ENCODE measurements around the gene SMOC2.
"Not testable (repeated sequence)": the region's sequence is repeated elsewhere in the genome, so short reads cannot be mapped to it uniquely, and the experiment has no call there.

The SMOC2 gene

DNA sequence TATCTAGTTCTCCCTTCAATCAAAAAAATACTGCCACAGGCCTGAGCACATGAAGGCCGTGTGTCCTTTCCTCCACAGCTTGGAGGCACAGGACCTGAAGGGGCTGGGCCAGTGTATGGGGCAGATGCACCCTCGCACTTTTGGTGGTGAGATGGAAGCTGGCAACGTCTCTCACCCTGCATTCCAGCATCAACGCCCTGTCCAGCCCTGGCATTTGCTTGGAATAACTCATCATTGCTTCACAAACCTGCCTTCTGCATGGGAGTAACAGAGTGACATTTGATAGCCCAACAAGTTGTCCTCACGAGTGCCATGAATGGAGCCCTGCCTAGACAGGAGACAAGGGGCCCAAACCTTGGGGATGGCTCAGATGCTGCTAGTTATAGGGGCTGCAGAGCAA is 257.9 kb downstream of the SMOC2 start:
- H3K4me3 ChIP-seq, result no peak overlapping the region
- no peak overlapping the region for H3K9ac ChIP-seq (ENCODE audit: insufficient read length)
- no peak for DNase-seq (ENCODE audit: low read depth, low spot score)
- H3K9me3 ChIP-seq (ENCODE audit: low read depth, low read length), result no peaks in the 10 kb centered on the region
- no peak for TF ChIP-seq POLR2AphosphoS5 (IDR thresholded peaks at IDR 0.05; ENCODE audit: borderline replicate concordance, low read depth, low read length)
- H3K36me3 ChIP-seq (ENCODE audit: insufficient read depth, low read length), result no peaks in the 10 kb centered on the region
- no peak overlapping the region for H3K27ac ChIP-seq

DNA sequence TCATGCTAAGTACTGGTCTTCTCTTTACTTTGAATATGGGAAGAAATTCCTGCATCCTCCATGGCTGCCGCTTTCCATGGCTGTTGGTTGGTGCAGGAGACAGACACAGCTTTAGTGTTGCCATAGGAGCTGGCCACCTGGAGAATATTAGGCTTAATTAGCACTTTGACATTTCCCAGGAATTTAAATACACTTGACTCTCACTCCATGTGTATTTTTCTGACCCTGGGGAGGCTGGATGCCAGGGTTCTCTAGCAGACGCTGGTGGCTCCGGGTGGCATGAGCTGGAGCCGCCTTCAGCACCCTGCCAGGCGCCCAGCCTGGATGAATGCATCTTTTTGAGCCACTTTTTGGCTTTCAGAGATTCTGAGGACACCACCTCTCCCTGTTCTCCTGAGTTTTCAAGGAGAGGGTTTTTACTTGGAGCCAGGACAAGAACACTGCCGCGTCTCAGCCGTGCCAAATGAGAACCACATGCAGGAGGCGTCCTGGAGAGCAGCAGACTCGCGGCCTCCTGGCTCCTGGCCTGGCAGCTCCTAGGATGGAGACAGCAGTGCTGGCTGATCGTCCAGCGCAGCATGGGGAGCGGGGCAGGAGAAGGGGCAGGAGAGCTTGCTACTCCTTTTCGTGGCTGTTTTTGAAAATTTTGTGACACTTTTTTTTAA is 258.8 kb downstream of the SMOC2 start:
- H3K27ac ChIP-seq, result no peak overlapping the region
- no peak overlapping the region for H3K9ac ChIP-seq (ENCODE audit: insufficient read length)
- DNase-seq (ENCODE audit: low read depth, low spot score), result no peak
- no peaks in the 10 kb centered on the region for H3K9me3 ChIP-seq (ENCODE audit: low read depth, low read length)
- TF ChIP-seq POLR2AphosphoS5 (IDR thresholded peaks at IDR 0.05; ENCODE audit: borderline replicate concordance, low read depth, low read length) (no peak), EZH2 (IDR thresholded peaks at IDR 0.05) (no peak), FOXP2 (optimal IDR thresholded peaks at IDR 0.05; ENCODE audit: control extremely low read depth, extremely low read length, insufficient read depth) (no peak)
- H3K4me3 ChIP-seq, result no peak overlapping the region
- no peaks in the 10 kb centered on the region for H3K36me3 ChIP-seq (ENCODE audit: insufficient read depth, low read length)

DNA sequence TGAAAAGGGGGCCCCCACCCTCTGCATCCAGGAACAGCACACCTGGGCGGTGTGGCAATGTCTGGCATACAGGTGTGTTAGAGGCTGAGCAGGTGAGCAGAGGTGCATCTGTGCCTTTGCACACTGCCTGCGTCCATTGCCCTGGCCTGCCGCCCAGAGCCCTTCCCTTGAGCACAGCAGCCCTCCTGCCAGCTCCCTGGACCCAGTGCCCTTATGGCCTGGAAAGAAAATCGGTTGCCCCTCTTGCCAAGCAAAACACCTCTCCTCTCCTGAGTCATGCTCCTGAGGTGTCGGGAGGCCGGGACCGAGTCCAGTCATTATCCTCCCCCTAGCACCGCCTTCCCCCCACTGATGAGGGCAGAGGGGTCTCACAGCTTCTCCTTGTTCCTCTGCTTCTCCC is 259.9 kb downstream of the SMOC2 start:
- Histone ChIP-seq H3K9me3 (ENCODE audit: low read depth, low read length) (no peaks in the 10 kb centered on the region), H3K9ac (ENCODE audit: insufficient read length) (no peak overlapping the region), H3K36me3 (ENCODE audit: insufficient read depth, low read length) (no peaks in the 10 kb centered on the region), H3K27ac (no peak overlapping the region), H3K4me3 (no peak overlapping the region)
- DNase-seq (ENCODE audit: low read depth, low spot score), result no peak
- TF ChIP-seq EZH2 (IDR thresholded peaks at IDR 0.05), result no peak
- no peak for TF ChIP-seq FOXP2 (optimal IDR thresholded peaks at IDR 0.05; ENCODE audit: control extremely low read depth, extremely low read length, insufficient read depth)
- TF ChIP-seq POLR2AphosphoS5 (IDR thresholded peaks at IDR 0.05; ENCODE audit: borderline replicate concordance, low read depth, low read length), result no peak

DNA sequence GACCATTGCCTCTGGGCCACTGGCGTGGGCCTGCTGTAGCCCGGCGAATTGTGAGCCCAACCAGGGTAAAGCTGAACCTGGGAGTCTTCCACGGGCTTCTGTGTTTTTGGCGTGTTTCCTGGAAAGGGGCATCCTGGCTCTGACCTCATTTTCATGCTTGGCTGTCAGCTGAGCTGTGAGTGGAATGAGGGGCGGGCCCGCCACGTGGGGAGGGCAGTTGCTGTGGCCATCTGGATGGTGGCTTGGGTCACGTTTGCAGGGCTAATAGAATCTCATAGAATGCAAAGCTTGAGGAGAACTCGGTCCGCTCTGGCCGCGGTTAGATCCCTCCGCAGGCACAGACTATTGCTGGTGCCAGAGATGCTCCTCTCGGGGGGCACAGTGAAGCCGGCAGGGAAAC is 263.0 kb downstream of the SMOC2 start:
- TF ChIP-seq FOXP2 (optimal IDR thresholded peaks at IDR 0.05; ENCODE audit: control extremely low read depth, extremely low read length, insufficient read depth) (no peak), EZH2 (IDR thresholded peaks at IDR 0.05) (no peak), POLR2AphosphoS5 (IDR thresholded peaks at IDR 0.05; ENCODE audit: borderline replicate concordance, low read depth, low read length) (no peak)
- DNase-seq (ENCODE audit: low read depth, low spot score), result no peak
- H3K36me3 ChIP-seq (ENCODE audit: insufficient read depth, low read length), result no peaks in the 10 kb centered on the region
- H3K9me3 ChIP-seq (ENCODE audit: low read depth, low read length), result no peaks in the 10 kb centered on the region
- no peak overlapping the region for H3K27ac ChIP-seq
- no peak overlapping the region for H3K9ac ChIP-seq (ENCODE audit: insufficient read length)
- no peak overlapping the region for H3K4me3 ChIP-seq

DNA sequence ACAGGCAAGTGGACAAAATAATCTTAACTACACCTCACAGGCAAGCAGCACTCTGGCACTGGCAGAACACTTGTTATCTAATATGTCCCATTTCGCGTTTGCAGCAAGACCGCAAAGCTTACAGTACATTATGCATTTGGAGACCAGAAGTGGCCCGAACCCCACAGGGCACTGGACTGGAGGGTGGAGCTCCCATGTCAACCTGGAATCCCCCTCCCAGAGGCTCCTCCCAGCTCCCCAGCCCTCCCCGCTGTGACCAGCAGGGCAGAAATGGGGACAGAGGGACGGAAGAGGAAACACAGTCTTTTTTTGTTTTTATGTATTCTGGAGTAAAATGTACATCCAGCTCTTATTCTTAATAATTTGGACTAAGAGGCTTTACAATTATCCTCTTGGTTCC is 263.7 kb downstream of the SMOC2 start:
- Histone ChIP-seq H3K27ac (no peak overlapping the region), H3K9ac (ENCODE audit: insufficient read length) (no peak overlapping the region), H3K4me3 (no peak overlapping the region), H3K36me3 (ENCODE audit: insufficient read depth, low read length) (no peaks in the 10 kb centered on the region), H3K9me3 (ENCODE audit: low read depth, low read length) (no peaks in the 10 kb centered on the region)
- no peak for DNase-seq (ENCODE audit: low read depth, low spot score)
- TF ChIP-seq POLR2AphosphoS5 (IDR thresholded peaks at IDR 0.05; ENCODE audit: borderline replicate concordance, low read depth, low read length) (no peak), FOXP2 (optimal IDR thresholded peaks at IDR 0.05; ENCODE audit: control extremely low read depth, extremely low read length, insufficient read depth) (no peak), EZH2 (IDR thresholded peaks at IDR 0.05) (no peak)

DNA sequence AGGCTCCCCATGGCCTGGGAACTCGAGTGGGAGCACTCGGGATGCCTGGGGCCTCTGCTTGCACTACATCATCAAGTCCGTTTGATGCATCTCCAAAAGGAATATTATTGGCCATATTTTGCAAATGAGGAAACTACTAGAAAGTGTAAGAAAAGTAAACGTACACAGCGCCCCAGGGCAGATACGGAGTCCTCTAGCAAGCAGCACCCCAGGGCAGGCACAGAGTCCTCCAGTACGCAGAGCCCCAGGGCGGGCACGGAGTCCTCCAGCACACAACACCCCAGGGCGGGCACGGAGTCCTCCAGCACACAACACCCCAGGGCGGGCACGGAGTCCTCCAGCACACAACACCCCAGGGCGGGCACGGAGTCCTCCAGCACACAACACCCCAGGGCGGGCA is 264.3 kb downstream of the SMOC2 start:
- not testable (repeated sequence) for H3K36me3 ChIP-seq (ENCODE audit: insufficient read depth, low read length); H3K27ac ChIP-seq; H3K9ac ChIP-seq (ENCODE audit: insufficient read length); DNase-seq (ENCODE audit: low read depth, low spot score); H3K9me3 ChIP-seq (ENCODE audit: low read depth, low read length); H3K4me3 ChIP-seq

DNA sequence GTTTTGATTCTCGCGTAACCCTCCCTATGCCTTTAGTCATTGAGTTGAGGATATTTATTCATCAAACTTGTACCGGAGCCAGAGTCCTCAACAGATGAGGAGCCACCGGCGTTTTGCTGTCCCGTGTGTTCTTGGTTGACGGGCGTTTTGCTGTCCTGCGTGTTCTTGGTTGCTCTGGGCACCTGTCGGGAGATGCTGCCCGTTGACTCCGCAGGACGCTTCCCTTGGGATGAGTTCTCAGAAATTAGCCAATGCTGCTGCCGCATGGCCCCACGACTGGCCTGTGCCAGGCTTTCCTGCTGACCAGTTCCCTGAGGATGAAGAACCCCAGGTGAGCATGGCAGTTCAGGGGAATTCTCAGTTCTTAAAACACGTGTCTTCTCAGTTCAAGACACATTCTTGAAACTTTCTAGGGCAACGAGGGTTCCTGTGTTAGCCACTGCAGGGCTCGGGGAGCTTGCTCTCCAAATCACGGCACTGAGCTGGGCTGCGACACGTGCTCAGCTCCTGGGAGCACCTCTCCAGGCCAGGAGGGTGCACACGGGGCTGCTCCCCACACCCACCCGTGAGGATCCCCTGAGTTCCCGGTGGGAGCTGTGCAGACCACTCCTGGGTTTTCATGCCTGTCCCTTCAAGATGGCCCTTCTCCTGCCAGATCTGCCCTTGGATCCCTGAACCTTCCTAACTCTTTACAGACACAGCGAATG is 265.6 kb downstream of the SMOC2 start:
- Histone ChIP-seq H3K4me3 (no peak overlapping the region), H3K9ac (ENCODE audit: insufficient read length) (no peak overlapping the region), H3K36me3 (ENCODE audit: insufficient read depth, low read length) (no peaks in the 10 kb centered on the region), H3K27ac (no peak overlapping the region), H3K9me3 (ENCODE audit: low read depth, low read length) (no peaks in the 10 kb centered on the region)
- TF ChIP-seq EZH2 (IDR thresholded peaks at IDR 0.05) (no peak), FOXP2 (optimal IDR thresholded peaks at IDR 0.05; ENCODE audit: control extremely low read depth, extremely low read length, insufficient read depth) (no peak), POLR2AphosphoS5 (IDR thresholded peaks at IDR 0.05; ENCODE audit: borderline replicate concordance, low read depth, low read length) (no peak)
- DNase-seq (ENCODE audit: low read depth, low spot score), result no peak

DNA sequence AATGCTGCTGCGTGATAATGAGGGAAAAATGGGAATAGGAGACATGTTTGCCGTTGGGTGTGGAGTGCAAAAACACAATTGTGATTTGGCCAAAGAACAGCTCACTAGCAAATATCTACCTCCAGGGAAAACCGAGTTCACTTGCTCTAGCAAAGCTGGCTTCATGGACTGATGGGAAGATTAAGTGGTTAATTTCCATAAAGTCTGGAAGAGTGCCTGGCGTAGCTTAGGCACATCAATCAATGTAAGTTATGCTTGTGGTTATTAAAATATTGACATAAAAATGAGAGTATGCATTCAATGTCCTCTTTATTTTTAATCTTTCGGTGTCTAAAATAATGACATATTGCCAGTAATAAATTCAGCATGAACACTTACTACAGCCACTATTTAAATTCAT is 267.5 kb downstream of the SMOC2 start:
- Histone ChIP-seq H3K9me3 (ENCODE audit: low read depth, low read length) (no peaks in the 10 kb centered on the region), H3K36me3 (ENCODE audit: insufficient read depth, low read length) (no peaks in the 10 kb centered on the region), H3K4me3 (no peak overlapping the region), H3K9ac (ENCODE audit: insufficient read length) (no peak overlapping the region), H3K27ac (no peak overlapping the region)
- no peak for DNase-seq (ENCODE audit: low read depth, low spot score)
- no peak for TF ChIP-seq EZH2 (IDR thresholded peaks at IDR 0.05)
- no peak for TF ChIP-seq POLR2AphosphoS5 (IDR thresholded peaks at IDR 0.05; ENCODE audit: borderline replicate concordance, low read depth, low read length)
- TF ChIP-seq FOXP2 (optimal IDR thresholded peaks at IDR 0.05; ENCODE audit: control extremely low read depth, extremely low read length, insufficient read depth), result no peak

DNA sequence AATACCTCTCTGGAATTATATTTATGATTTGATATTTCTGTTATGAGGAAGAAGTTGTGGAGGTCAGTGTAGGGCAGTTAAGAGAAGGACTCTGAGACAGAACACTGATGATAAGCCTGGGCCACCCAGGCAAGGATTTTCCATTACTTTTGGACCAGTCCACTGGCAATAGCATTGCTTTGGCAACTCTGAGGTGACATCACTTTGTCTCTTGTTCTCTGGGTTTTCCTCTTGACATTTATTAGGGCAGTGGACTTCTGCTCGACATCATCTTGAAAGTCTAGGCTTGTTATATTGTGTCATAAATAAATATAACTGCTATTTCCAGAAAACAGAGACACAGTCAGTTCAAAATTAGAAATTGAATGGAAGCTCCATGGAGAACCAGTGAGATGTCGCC is 268.0 kb downstream of the SMOC2 start:
- Histone ChIP-seq H3K9me3 (ENCODE audit: low read depth, low read length) (no peaks in the 10 kb centered on the region), H3K36me3 (ENCODE audit: insufficient read depth, low read length) (no peaks in the 10 kb centered on the region), H3K27ac (no peak overlapping the region), H3K4me3 (no peak overlapping the region), H3K9ac (ENCODE audit: insufficient read length) (no peak overlapping the region)
- TF ChIP-seq POLR2AphosphoS5 (IDR thresholded peaks at IDR 0.05; ENCODE audit: borderline replicate concordance, low read depth, low read length) (no peak), EZH2 (IDR thresholded peaks at IDR 0.05) (no peak), FOXP2 (optimal IDR thresholded peaks at IDR 0.05; ENCODE audit: control extremely low read depth, extremely low read length, insufficient read depth) (no peak)
- DNase-seq (ENCODE audit: low read depth, low spot score), result no peak
